ENCODE measurements around the gene ANKRD49. TPM values are rescaled to one million over a fixed set of nuclear protein-coding genes. Genes with fewer than 3 reads are reported as not detected.

Gene ANKRD49, protein sequence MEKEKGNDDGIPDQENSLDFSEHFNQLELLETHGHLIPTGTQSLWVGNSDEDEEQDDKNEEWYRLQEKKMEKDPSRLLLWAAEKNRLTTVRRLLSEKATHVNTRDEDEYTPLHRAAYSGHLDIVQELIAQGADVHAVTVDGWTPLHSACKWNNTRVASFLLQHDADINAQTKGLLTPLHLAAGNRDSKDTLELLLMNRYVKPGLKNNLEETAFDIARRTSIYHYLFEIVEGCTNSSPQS
- total RNA-seq (34.5 TPM), polyA plus RNA-seq (18.1 TPM)

DNA sequence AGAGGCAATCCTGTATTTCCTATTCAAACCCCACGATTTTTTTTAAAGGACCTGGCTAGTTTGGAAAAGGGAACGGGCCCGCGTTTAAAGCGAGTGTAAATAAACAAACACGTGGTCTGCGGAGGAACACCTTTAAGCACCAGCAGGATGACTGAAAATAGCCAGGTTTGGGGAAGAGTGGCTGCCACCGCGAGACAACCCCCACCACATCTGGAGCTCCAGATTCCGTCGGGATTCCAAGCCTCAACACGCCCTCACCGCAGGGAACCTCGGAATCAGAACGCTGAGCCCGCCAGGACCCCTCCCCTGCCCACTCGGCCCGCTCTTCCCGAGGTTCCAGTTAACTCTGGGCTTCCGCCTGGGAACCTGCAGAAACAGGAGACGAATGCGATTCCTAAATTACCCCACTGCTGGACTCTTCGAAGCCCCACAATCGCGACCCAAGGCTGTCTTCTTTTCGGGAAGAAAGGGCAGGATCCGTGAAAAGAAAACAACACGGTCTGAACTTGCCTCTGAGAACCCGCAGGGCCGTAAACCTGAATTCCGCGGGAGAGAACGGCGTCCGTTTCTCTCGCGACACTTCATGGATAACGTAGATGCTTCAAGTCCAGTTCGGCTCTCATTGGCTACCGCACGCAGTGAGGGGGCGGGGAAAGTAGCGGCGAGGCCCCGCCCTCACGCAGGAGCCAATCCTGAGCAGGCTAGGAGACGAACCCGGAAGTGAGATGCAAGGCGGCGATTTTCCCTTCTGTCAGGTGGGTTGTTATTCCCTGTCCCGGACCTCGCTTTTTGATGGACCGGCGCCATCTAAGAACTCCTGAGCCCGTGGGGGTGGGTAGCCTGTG, at the start of gene ANKRD49, which contains the start of gene MRE11:
Gene ANKRD49, plus strand, starts transcription at position 704 of the 845 bp plus-strand sequence. CDS start 2,710 bp downstream, outside the sequence.
Gene MRE11, minus strand, starts transcription at position 564 of the 845 bp plus-strand sequence. CDS start 1,043 bp downstream, outside the sequence.
- H3K4me1 ChIP-seq (ENCODE audit: insufficient read depth), result no peaks in the 10 kb centered on the region
- DNase-seq (ENCODE audit: extremely low spot score), result peak; percentile 97
- H3K36me3 ChIP-seq (ENCODE audit: insufficient read depth), result peaks cover 3% of the 10 kb centered on the region
- peak within 1 kb of the TSS; percentile 72 for H3K4me3 ChIP-seq (ENCODE audit: low read depth, low read length)
- under 1% methylated on average over 55 of the region's 55 CpGs for WGBS
- H3K27ac ChIP-seq (ENCODE audit: low read depth), result peak within 1 kb of the TSS; percentile 72

DNA sequence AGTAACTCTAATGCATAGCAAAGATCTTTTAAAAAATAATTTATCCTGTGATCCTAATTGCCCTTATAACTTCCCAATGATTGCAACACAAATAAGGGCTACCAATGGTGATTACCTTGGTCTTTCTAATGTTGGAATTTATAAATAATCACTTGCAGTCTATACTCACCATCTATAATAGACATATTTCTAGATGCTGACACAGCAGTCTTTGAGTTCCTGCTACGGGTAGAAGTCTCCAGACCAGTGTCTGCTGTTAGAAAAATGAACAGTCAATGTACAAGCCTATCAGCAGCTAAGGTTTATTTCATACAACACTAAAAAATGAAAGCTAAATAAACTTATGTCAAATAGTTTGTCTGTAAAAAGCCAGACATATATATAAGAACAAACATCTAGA, 48.1 kb upstream of the ANKRD49 start:
- no peak overlapping the region for H3K27ac ChIP-seq (ENCODE audit: low read depth)
- no peak overlapping the region for H3K4me3 ChIP-seq (ENCODE audit: low read depth, low read length)
- 86% methylated on average over 1 of the region's 1 CpG for whole genome bisulfite sequencing
- no peak for DNase-seq (ENCODE audit: extremely low spot score)
- H3K36me3 ChIP-seq (ENCODE audit: insufficient read depth), result no peaks in the 10 kb centered on the region
- H3K4me1 ChIP-seq (ENCODE audit: insufficient read depth), result no peaks in the 10 kb centered on the region

DNA sequence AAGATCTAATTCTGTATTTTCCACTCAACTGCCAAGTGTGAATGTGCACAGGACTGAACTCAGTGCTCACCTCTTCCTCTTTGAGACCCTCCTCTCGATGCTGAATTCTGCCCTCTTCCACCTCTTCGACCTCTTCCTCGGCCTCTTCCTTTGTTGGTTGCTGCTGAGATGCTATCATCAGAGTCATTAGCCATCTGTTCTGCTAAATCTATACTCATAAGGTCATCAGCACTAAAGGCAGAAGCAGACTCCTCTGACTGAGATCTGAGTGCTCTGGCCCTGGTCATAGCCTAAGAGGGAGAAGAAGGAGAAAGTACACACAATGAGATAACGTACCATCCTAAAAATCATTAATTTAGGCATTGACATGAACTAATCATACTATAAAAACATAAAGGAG, 46.6 kb upstream of the ANKRD49 start:
- H3K4me1 ChIP-seq (ENCODE audit: insufficient read depth), result no peaks in the 10 kb centered on the region
- H3K4me3 ChIP-seq (ENCODE audit: low read depth, low read length), result no peak overlapping the region
- WGBS, result 91% methylated on average over 4 of the region's 4 CpGs
- no peak for DNase-seq (ENCODE audit: extremely low spot score)
- no peak overlapping the region for H3K27ac ChIP-seq (ENCODE audit: low read depth)
- no peaks in the 10 kb centered on the region for H3K36me3 ChIP-seq (ENCODE audit: insufficient read depth)

DNA sequence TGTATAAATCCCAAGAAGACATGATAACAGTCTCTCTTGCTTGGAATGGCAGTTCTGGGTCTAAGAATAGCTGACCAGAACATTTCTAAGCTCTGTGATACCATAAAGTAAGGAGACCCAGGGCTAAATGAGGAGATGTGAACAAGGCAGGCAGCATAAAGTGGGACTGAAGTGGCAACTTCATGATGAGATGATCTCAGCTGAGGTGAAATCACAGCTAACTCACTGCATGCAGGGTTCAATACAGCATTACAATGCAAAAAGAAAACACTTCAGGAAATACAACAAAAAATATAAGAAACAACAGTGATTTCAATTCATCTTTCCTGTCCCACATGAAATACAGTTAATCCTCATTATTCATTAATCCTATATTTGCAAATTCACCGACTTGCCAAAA, 44.8 kb upstream of the ANKRD49 start:
- 78% methylated on average over 1 of the region's 1 CpG for WGBS
- no peak for DNase-seq (ENCODE audit: extremely low spot score)
- Histone ChIP-seq H3K27ac (ENCODE audit: low read depth) (no peak overlapping the region), H3K36me3 (ENCODE audit: insufficient read depth) (no peaks in the 10 kb centered on the region), H3K4me3 (ENCODE audit: low read depth, low read length) (no peak overlapping the region), H3K4me1 (ENCODE audit: insufficient read depth) (no peaks in the 10 kb centered on the region)

DNA sequence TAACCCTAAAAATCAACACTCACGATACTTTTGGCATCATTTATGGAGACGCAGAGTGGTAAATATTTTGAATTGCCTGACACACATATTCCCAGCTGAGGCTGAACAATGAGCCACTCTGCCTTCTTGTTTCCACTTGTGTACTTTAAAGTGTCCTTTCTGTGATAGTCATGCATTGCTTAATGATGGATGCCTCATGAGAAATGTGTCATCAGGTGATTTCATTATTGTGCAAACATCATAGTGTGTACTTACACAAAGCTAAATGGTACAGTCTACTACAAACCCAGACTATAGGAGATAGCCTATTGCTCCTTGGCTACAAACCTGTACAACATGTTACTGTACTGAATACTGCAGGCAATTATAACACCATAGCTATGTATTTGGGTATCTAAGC, 44.3 kb upstream of the ANKRD49 start:
- H3K36me3 ChIP-seq (ENCODE audit: insufficient read depth), result no peaks in the 10 kb centered on the region
- WGBS, result 70% methylated on average over 2 of the region's 2 CpGs

DNA sequence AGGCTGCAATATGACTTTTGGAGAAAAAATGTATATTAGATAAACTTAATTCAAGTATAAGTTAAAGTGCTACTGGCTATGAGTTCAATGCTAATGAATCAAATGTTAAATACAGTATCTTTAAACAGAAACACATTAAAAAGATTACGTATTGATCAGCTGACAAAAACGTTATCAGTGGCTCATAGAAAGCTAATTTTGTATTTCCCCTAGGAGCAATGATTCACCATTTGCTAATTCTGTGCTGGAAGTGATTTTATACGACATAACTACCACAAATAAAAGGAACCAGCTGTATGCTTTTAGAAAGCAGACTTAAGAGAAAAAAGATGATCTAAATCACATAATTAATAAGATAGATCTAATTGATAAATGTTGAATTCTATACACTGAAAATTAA, 43.7 kb upstream of the ANKRD49 start:
- no peak for DNase-seq (ENCODE audit: extremely low spot score)
- Histone ChIP-seq H3K36me3 (ENCODE audit: insufficient read depth) (no peaks in the 10 kb centered on the region), H3K4me3 (ENCODE audit: low read depth, low read length) (no peak overlapping the region), H3K27ac (ENCODE audit: low read depth) (no peak overlapping the region), H3K4me1 (ENCODE audit: insufficient read depth) (no peaks in the 10 kb centered on the region)
- 62% methylated on average over 3 of the region's 3 CpGs for WGBS

More for the DNA sequence above, 44.3 kb upstream of the ANKRD49 start:
- DNase-seq (ENCODE audit: extremely low spot score), result no peak
- Histone ChIP-seq H3K4me1 (ENCODE audit: insufficient read depth) (no peaks in the 10 kb centered on the region), H3K4me3 (ENCODE audit: low read depth, low read length) (no peak overlapping the region), H3K27ac (ENCODE audit: low read depth) (no peak overlapping the region)

DNA sequence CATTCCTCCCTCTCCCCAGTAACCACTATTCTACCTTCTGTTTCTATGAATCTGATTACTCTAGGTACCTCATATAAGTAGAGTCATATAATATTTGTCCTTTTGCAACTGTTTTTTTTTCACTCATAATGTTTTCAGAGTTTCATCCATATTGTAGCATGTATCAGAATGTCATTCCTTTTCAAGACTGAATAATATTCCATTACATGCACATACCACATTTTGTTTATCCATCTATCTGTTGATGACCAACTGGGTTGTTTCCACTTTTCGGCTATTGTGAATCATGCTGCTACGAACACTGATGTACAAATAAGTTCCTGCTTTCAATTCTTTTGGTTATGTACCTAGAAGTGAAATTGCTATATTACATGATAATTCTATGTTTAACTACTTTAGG, 40.8 kb upstream of the ANKRD49 start:
- Histone ChIP-seq H3K27ac (ENCODE audit: low read depth) (no peak overlapping the region), H3K4me1 (ENCODE audit: insufficient read depth) (no peaks in the 10 kb centered on the region), H3K4me3 (ENCODE audit: low read depth, low read length) (no peak overlapping the region), H3K36me3 (ENCODE audit: insufficient read depth) (peaks cover 2% of the 10 kb centered on the region)
- no peak for DNase-seq (ENCODE audit: extremely low spot score)
- 97% methylated on average over 2 of the region's 2 CpGs for WGBS

DNA sequence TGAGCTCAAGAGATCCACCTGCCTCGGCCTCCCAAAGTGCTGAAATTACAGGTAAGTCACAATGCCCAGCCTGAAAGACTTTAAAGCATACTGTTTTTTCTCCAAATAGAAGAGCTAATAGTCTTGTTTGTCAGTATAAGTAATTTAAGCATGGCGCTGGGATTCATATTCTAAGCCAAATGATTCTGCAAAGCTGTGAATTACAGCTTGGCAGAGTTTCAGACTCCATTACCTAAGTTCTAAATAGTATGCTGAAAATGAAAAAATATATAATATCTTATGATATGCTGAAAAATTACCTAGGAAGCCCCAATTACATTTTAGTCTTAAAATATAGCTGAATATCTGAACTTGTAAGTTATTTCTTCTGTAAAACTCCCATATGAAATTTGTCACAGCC, 39.5 kb upstream of the ANKRD49 start:
- Histone ChIP-seq H3K27ac (ENCODE audit: low read depth) (no peak overlapping the region), H3K36me3 (ENCODE audit: insufficient read depth) (peaks cover 4% of the 10 kb centered on the region), H3K4me3 (ENCODE audit: low read depth, low read length) (no peak overlapping the region), H3K4me1 (ENCODE audit: insufficient read depth) (no peaks in the 10 kb centered on the region)
- DNase-seq (ENCODE audit: extremely low spot score), result no peak
- WGBS, result over 99% methylated on average over 2 of the region's 2 CpGs

DNA sequence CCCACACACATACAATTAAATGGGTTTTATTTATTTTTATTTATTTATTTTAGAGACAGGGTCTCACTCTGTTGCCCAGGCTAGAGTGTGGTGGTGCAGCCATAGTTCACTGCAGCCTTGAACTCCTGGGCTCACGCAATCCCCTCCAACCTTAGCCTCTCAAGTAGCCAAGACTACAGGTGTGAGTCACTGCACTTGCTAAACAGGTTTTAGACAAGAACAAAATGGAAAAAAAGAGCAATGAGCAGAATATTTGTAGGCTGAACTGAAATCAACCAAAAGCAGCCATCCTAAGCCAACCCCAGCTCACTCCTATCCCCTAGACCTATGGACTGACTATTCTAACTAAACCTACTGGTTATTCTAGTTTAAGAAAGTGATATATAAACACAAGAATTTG, 37.9 kb upstream of the ANKRD49 start:
- Histone ChIP-seq H3K4me1 (ENCODE audit: insufficient read depth) (no peaks in the 10 kb centered on the region), H3K4me3 (ENCODE audit: low read depth, low read length) (no peak overlapping the region), H3K27ac (ENCODE audit: low read depth) (no peak overlapping the region), H3K36me3 (ENCODE audit: insufficient read depth) (peaks cover 5% of the 10 kb centered on the region)
- peak; percentile 8 for DNase-seq (ENCODE audit: extremely low spot score)
- WGBS, result 94% methylated on average over 1 of the region's 1 CpG

DNA sequence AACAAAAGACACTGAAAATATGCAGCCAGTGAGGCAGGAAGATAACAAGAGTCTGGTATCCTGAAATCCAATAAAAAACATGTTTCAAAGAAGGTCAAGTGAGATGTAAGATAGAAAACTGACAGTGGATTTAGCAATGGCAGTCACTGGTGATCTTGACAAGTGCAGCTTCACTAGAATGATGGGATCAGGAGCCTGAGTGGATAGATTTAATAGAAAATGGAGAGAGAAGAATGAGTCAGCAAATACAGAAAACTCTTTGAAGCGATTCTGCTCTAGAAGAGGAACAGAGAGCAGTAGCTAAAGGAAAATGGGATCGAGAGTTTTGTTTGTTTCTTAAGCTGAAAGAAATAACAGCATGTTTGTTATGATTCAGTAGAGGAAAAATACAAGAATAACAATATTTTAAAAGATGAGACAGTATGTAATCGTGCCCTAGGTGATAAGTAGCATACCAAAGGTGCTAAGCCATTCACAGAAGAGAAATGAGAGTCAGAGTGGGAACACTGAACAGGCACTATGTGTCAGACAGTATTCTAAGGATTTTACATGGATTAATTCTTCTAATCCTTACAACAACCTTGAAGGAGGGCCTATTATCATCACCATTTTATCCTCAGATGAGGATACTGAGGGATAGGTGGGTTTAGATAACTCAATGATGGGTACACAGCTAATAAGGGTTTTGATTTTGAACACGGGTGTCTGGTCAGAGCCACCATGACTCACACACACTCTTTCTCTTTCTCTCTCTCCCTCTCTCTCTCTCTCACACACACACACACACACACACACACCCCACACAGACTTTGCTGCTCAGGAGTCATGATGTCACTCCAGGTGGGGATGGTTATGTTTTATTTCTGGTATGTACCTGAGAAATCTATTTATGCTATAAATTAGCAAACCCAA, 36.4 kb upstream of the ANKRD49 start:
- Histone ChIP-seq H3K27ac (ENCODE audit: low read depth) (no peak overlapping the region), H3K36me3 (ENCODE audit: insufficient read depth) (peaks cover 5% of the 10 kb centered on the region), H3K4me3 (ENCODE audit: low read depth, low read length) (no peak overlapping the region), H3K4me1 (ENCODE audit: insufficient read depth) (no peaks in the 10 kb centered on the region)
- no peak for DNase-seq (ENCODE audit: extremely low spot score)
- 85% methylated on average over 4 of the region's 4 CpGs for WGBS

DNA sequence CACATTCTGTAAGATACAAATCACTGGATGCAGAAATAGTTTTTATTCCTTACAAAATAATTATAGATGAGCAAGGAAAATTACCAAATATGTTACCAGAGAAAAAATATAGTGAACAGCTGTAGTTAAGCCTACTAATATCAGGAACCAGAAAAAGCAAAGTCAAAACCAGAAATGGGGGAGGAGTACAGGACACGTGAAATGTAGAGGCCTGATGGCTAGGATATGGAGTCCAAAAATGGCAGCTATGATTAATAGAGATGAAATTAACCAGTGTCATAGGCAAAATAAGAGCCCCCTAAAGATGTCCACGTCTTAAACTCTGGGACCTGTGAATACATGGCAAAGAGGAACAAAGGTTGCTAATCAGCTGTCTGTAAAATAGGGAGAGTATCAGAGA, 34.2 kb upstream of the ANKRD49 start:
- WGBS, result 87% methylated on average over 2 of the region's 2 CpGs
- Histone ChIP-seq H3K36me3 (ENCODE audit: insufficient read depth) (peaks cover 5% of the 10 kb centered on the region), H3K4me1 (ENCODE audit: insufficient read depth) (no peaks in the 10 kb centered on the region), H3K4me3 (ENCODE audit: low read depth, low read length) (no peak overlapping the region), H3K27ac (ENCODE audit: low read depth) (no peak overlapping the region)
- DNase-seq (ENCODE audit: extremely low spot score), result no peak

DNA sequence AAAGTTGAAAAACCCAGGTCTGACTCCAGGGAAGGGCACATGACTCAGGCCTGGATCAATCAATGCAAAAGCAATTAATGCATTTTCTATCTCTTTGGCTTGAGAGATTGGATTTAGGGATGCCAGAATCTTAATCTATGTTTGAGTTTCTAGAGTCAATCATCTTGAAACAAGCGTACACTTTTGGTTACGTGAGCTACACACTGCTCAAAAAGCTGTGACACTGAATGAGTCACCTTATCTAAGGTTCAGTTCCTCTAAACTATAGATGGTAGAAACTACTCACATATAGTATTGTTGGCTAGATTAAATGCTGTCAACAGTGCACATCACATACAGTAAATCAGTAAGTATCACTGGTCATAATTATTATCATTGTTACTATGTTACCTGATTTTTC, 24.4 kb upstream of the ANKRD49 start:
- WGBS, result 97% methylated on average over 2 of the region's 2 CpGs

More for the DNA sequence above, 24.4 kb upstream of the ANKRD49 start:
- DNase-seq (ENCODE audit: extremely low spot score), result no peak
- no peaks in the 10 kb centered on the region for H3K4me1 ChIP-seq (ENCODE audit: insufficient read depth)
- H3K4me3 ChIP-seq (ENCODE audit: low read depth, low read length), result no peak overlapping the region
- H3K36me3 ChIP-seq (ENCODE audit: insufficient read depth), result peaks cover 5% of the 10 kb centered on the region
- H3K27ac ChIP-seq (ENCODE audit: low read depth), result no peak overlapping the region
